ENCODE results near the gene IDH2.
A peak's percentile ranks its signal among the peaks of the same experiment; 100 is the strongest.
"Not testable (repeated sequence)": the region's sequence is repeated elsewhere in the genome, so short reads cannot be mapped to it uniquely, and the experiment has no call there.

Gene IDH2

GRCh38 chr15:90114451-90114901 is 12.2 kb upstream of the IDH2 start:
- H3K4me3 ChIP-seq (ENCODE audit: low read depth, low read length): no peak overlapping the region
- in situ Hi-C loops (cut with HindIII; ENCODE audit: low sequenced_read_pairs): no loop called here
- no peak for DNase-seq (ENCODE audit: low read depth, low spot score)
- TF ChIP-seq CTCF (IDR thresholded peaks at IDR 0.05; ENCODE audit: low read depth, low read length): no peak

GRCh38 chr15:90113166-90113565 is 10.9 kb upstream of the IDH2 start:
- no peak for TF ChIP-seq CTCF (IDR thresholded peaks at IDR 0.05; ENCODE audit: low read depth, low read length)
- H3K4me3 ChIP-seq (ENCODE audit: low read depth, low read length): no peak overlapping the region
- DNase-seq (ENCODE audit: low read depth, low spot score): no peak
- in situ Hi-C loops (cut with HindIII; ENCODE audit: low sequenced_read_pairs): no loop called here

GRCh38 chr15:90109163-90109751 is 7.0 kb upstream of the IDH2 start:
- in situ Hi-C loops (cut with HindIII; ENCODE audit: low sequenced_read_pairs); H3K4me3 ChIP-seq (ENCODE audit: low read depth, low read length); DNase-seq (ENCODE audit: low read depth, low spot score): not testable (repeated sequence)

- DNase-seq (ENCODE audit: low read depth, low spot score); in situ Hi-C loops (cut with HindIII; ENCODE audit: low sequenced_read_pairs); H3K4me3 ChIP-seq (ENCODE audit: low read depth, low read length): not testable (repeated sequence)
Measured at GRCh38 chr15:90108038-90108437, 5.8 kb upstream of the IDH2 start.

GRCh38 chr15:90106522-90107117 is 4.4 kb upstream of the IDH2 start:
- in situ Hi-C loops (cut with HindIII; ENCODE audit: low sequenced_read_pairs): no loop called here
- no peak overlapping the region for H3K4me3 ChIP-seq (ENCODE audit: low read depth, low read length)
- DNase-seq (ENCODE audit: low read depth, low spot score): peak; percentile 42
- TF ChIP-seq CTCF (IDR thresholded peaks at IDR 0.05; ENCODE audit: low read depth, low read length): no peak

- DNase-seq (ENCODE audit: low read depth, low spot score): no peak
- TF ChIP-seq CTCF (IDR thresholded peaks at IDR 0.05; ENCODE audit: low read depth, low read length): no peak
- in situ Hi-C loops (cut with HindIII; ENCODE audit: low sequenced_read_pairs): no loop called here
- H3K4me3 ChIP-seq (ENCODE audit: low read depth, low read length): no peak overlapping the region
Measured at GRCh38 chr15:90105521-90105920, 3.3 kb upstream of the IDH2 start.

GRCh38 chr15:90104551-90104950 is 2.3 kb upstream of the IDH2 start:
- no peak for TF ChIP-seq CTCF (IDR thresholded peaks at IDR 0.05; ENCODE audit: low read depth, low read length)
- no peak overlapping the region for H3K4me3 ChIP-seq (ENCODE audit: low read depth, low read length)
- in situ Hi-C loops (cut with HindIII; ENCODE audit: low sequenced_read_pairs): no loop called here
- no peak for DNase-seq (ENCODE audit: low read depth, low spot score)

Data from astrocyte of the spinal cord (primary cell).